Rectal smooth muscle tissue (tissue), 1 donor: ENCODE data around the gene ATP12A.
A peak's percentile ranks its signal among the peaks of the same experiment; 100 is the strongest.

ENCODE experiments used
- H3K27ac ChIP-seq: one replicate; pipeline ENCODE4 v1.7.0; 2013; ENCODE audit warnings: low read depth, low read length, inconsistent platforms
- H3K27me3 ChIP-seq: one replicate; pipeline ENCODE4 v1.7.0; 2013; ENCODE audit warnings: low read length; ENCODE audit not compliant: control insufficient read depth, insufficient read depth
- H3K36me3 ChIP-seq: one replicate; pipeline ENCODE4 v1.7.0; 2013; ENCODE audit warnings: low read length; ENCODE audit not compliant: control insufficient read depth, insufficient read depth
- H3K4me1 ChIP-seq: one replicate; pipeline ENCODE4 v1.7.0; 2013; ENCODE audit warnings: low read length; ENCODE audit not compliant: control insufficient read depth, insufficient read depth
- H3K4me3 ChIP-seq: one replicate; pipeline ENCODE4 v1.7.0; 2013; ENCODE audit warnings: low read length
- H3K9ac ChIP-seq: one replicate; pipeline ENCODE4 v1.7.0; 2013; ENCODE audit warnings: low read length

ATP12A gene

GRCh38 chr13:24680258-24680920 is at the start of gene ATP12A:
ATP12A (plus strand) TSS chr13:24680408; CDS start chr13:24680744, 336 bp downstream.
- H3K27ac ChIP-seq, result no peak within 1 kb of the TSS
- no peaks in the 10 kb centered on the region for H3K4me1 ChIP-seq
- H3K27me3 ChIP-seq, result peaks cover 9% of the 10 kb centered on the region
- peak within 1 kb of the TSS; percentile 2 for H3K4me3 ChIP-seq
- no peak within 1 kb of the TSS for H3K9ac ChIP-seq
- no peaks in the 10 kb centered on the region for H3K36me3 ChIP-seq

GRCh38 chr13:24630851-24631620 is 49.2 kb upstream of the ATP12A start:
- H3K27ac ChIP-seq, result no peak overlapping the region
- H3K9ac ChIP-seq, result no peak overlapping the region
- no peaks in the 10 kb centered on the region for H3K4me1 ChIP-seq
- no peaks in the 10 kb centered on the region for H3K36me3 ChIP-seq
- no peak overlapping the region for H3K4me3 ChIP-seq
- no peaks in the 10 kb centered on the region for H3K27me3 ChIP-seq

DNA sequence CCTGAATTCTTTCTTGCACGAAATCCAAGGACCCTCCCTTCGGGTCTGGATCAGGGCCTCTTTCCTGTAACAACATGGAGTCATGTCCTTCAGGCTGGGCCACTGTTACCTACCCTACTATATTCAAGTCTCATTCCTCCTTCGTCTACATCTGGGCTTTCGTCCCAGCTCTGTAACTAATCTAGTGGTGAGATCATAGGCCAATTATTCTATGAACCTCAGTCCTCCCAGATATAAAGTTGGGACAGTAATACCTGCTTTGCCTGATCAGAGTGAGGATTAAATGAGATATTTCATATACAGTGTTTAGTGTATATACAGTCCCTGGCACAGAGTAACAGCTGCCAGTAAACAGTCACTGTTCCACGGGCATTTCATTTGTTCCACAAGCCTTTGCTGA is 48.3 kb upstream of the ATP12A start:
- no peaks in the 10 kb centered on the region for H3K36me3 ChIP-seq
- H3K4me1 ChIP-seq, result no peaks in the 10 kb centered on the region
- H3K27me3 ChIP-seq, result no peaks in the 10 kb centered on the region
- no peak overlapping the region for H3K9ac ChIP-seq
- no peak overlapping the region for H3K4me3 ChIP-seq
- H3K27ac ChIP-seq, result no peak overlapping the region

GRCh38 chr13:24632382-24633121 is 47.7 kb upstream of the ATP12A start:
- Histone ChIP-seq H3K4me1 (no peaks in the 10 kb centered on the region), H3K27me3 (no peaks in the 10 kb centered on the region), H3K27ac (no peak overlapping the region), H3K4me3 (no peak overlapping the region), H3K36me3 (no peaks in the 10 kb centered on the region), H3K9ac (no peak overlapping the region)

DNA sequence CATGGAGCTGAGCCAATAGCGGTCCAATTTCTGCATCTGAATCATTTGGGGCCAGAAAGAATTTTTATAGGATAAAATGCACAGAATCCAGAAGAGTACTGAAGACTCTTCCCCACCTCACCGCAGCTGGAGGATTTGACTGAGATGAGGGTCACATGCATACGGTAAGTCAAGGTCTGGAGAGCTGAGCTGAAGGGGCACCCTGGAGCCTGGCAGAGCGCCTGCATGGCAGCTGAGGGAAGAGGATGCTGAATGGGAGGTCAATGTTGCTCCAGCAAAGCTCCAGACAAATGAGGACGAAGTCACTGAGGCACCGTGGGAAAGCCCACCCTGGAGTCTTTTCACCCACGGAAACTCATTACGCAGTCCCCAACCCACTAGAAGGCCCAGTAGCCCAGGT is 43.4 kb upstream of the ATP12A start:
- Histone ChIP-seq H3K27me3 (no peaks in the 10 kb centered on the region), H3K9ac (no peak overlapping the region)

DNA sequence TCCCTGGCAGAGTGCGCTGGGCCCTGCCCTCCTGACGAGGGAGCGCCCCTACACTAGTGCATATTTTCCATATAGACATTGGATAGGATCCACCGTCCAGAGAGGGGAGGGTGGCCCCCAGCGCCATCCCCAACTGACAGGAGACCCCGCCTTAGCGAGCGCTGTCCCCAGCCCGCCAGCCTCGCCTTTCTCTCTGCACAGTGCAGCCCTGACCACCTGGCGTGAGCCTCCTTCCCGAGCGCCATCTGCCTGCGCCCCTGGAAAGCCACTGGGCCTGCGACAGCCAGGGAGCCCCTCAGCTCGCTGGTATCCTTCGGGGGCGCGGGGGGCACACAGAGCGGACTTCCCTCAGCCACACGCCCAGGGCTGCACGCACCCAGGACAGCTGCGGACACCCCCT is 42.1 kb upstream of the ATP12A start:
- Histone ChIP-seq H3K27ac (no peak overlapping the region), H3K4me1 (no peaks in the 10 kb centered on the region), H3K27me3 (no peaks in the 10 kb centered on the region), H3K4me3 (no peak overlapping the region), H3K9ac (no peak overlapping the region), H3K36me3 (no peaks in the 10 kb centered on the region)

More for the DNA sequence above, 43.4 kb upstream of the ATP12A start:
- H3K4me1 ChIP-seq, result no peaks in the 10 kb centered on the region
- no peak overlapping the region for H3K27ac ChIP-seq
- no peaks in the 10 kb centered on the region for H3K36me3 ChIP-seq
- no peak overlapping the region for H3K4me3 ChIP-seq

GRCh38 chr13:24640752-24641151 is 39.5 kb upstream of the ATP12A start:
- Histone ChIP-seq H3K9ac (no peak overlapping the region), H3K27me3 (no peaks in the 10 kb centered on the region), H3K4me3 (no peak overlapping the region), H3K27ac (no peak overlapping the region), H3K36me3 (no peaks in the 10 kb centered on the region), H3K4me1 (no peaks in the 10 kb centered on the region)

DNA sequence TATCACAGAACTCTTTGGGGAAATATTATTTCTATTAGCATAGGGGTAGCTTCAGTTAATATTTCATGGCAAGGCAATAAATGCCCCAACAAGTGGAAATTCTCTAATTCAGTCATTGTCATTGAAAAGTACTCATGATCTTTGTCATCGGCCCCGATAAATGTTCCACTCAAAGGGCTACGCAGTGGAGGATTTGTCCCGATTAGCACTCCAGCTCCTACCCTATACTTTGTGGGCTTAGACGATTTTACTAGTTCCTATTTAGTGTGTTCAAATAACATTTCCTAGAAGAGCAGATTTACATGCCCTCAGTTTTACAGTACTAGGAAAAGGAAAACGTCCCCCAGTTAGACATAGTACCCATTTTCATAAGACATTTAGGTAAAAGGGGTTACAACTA is 38.0 kb upstream of the ATP12A start:
- no peaks in the 10 kb centered on the region for H3K27me3 ChIP-seq
- no peak overlapping the region for H3K4me3 ChIP-seq
- H3K9ac ChIP-seq, result no peak overlapping the region
- no peaks in the 10 kb centered on the region for H3K4me1 ChIP-seq
- no peak overlapping the region for H3K27ac ChIP-seq
- no peaks in the 10 kb centered on the region for H3K36me3 ChIP-seq

- no peak overlapping the region for H3K4me3 ChIP-seq
- no peaks in the 10 kb centered on the region for H3K36me3 ChIP-seq
- no peak overlapping the region for H3K27ac ChIP-seq
- H3K27me3 ChIP-seq, result no peaks in the 10 kb centered on the region
- no peak overlapping the region for H3K9ac ChIP-seq
- no peaks in the 10 kb centered on the region for H3K4me1 ChIP-seq
Measured at GRCh38 chr13:24644036-24644435, 36.2 kb upstream of the ATP12A start.

DNA sequence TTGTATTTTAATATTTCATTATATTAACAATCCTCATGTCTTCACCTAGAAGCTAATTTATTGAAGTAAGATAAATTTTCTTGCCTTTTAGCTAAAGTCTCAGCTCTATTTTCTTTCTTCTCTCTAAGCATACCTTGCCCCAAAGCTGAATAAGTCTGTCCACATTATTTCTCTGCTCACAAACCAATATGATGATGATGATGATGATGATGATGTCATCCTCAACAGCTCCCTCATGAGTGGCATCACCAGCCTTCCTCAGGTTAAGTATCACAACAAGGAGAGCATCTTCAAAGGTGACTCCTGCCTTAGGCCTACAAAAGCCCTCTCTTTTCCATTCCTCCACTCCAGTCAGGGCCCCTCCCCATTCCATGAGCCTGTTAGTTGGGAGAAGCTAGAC is 31.9 kb upstream of the ATP12A start:
- Histone ChIP-seq H3K9ac (no peak overlapping the region), H3K36me3 (no peaks in the 10 kb centered on the region), H3K4me1 (no peaks in the 10 kb centered on the region), H3K27me3 (no peaks in the 10 kb centered on the region), H3K27ac (no peak overlapping the region), H3K4me3 (no peak overlapping the region)

DNA sequence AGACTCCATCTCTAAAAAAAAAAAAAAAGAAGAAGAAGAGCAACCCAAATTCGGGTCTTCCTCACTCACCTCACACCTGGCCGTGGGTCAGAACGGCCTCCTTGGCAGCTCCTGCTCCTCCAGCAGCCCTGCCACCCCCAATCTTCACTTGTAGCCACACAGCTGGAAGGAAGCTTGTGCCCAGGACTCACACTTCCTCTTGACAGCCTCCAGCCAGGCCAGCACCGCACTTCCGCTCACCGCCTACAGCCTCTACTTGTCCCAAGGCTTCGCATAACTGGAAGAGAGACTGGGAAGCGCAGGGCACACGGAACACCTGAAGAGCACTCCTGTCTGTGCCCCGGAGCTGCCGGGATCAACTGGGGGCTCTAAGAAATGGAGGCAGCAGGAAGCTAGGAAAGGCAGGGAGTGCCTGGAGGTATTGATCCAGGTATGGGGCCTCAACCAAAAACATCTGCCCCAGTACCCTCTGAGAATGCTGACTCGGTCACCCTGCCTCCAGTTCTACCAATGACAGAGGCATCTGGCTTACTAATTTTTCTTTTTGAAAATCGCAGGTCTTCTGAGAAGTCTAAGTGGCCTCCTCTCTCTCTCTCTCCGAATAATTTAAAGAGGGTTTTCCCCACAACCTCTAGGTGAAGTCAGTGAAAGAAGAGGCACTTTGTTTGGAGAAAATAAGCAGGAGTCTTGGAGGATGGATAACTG is 31.1 kb upstream of the ATP12A start:
- Histone ChIP-seq H3K36me3 (no peaks in the 10 kb centered on the region), H3K4me1 (no peaks in the 10 kb centered on the region), H3K4me3 (no peak overlapping the region), H3K27me3 (no peaks in the 10 kb centered on the region), H3K9ac (no peak overlapping the region), H3K27ac (no peak overlapping the region)

GRCh38 chr13:24649688-24650043 is 30.5 kb upstream of the ATP12A start:
- H3K9ac ChIP-seq, result no peak overlapping the region
- no peaks in the 10 kb centered on the region for H3K36me3 ChIP-seq
- H3K4me1 ChIP-seq, result no peaks in the 10 kb centered on the region
- H3K27ac ChIP-seq, result no peak overlapping the region
- no peak overlapping the region for H3K4me3 ChIP-seq
- H3K27me3 ChIP-seq, result no peaks in the 10 kb centered on the region
